GF-D8 (cell line): ENCODE results near the gene TMEM171.

ENCODE experiments used
- DNase-seq: peaks from one replicate; lab custom pipeline; 2025; lab: John Stamatoyannopoulos, UW

Gene TMEM171

DNA sequence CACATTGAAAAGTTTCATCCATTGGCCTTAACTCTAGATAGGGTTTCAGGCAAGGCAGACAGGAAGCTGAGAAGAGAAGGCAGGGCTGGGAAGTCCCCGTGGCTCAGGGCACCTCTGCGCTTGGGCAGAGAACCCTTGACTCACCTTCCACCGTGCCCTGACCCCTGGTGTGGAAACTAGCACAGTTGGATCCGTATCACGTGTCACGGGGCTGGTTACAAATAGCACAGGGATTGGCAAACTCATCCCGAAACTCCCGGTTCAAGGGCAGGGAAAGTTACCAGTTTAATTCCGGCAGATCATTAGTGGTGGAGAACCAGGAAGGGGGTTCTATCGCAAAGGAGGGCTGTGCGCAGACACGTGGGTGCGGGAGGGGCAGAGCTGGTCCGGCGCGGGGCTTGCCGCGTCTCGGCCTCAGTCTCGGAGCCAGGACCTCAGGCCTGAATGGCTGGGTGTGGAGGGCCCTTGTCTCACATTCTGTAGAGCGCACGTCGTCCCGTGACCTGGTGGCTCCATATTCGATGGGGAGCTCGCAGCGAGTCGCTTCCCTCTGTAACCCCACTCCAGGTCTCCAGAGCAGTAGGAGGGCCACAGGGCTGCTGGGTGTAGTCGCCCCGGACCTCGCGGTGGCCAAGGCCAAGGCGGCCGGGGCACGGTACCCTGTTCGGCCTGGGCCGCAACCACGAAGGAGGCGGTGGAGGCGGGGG is 771 bp upstream of the TMEM171 start:
- DNase-seq, result no peak

DNA sequence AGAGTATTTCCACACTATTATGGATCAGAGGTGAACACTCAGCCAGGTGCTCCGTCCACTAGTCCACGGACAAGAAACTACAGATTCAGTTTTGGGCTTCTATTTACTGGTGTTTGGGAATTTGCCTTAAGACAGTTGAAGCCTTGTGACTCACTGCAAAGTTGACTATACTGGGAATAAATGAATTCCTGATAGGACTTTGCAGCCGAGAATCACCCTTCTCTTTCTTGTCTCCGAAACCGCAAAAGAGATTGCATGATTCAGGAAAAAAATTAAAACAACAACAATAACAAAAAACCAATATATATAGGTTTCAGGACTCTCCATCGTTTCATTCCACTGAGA is 716 bp downstream of the TMEM171 start:
- no peak for DNase-seq

DNA sequence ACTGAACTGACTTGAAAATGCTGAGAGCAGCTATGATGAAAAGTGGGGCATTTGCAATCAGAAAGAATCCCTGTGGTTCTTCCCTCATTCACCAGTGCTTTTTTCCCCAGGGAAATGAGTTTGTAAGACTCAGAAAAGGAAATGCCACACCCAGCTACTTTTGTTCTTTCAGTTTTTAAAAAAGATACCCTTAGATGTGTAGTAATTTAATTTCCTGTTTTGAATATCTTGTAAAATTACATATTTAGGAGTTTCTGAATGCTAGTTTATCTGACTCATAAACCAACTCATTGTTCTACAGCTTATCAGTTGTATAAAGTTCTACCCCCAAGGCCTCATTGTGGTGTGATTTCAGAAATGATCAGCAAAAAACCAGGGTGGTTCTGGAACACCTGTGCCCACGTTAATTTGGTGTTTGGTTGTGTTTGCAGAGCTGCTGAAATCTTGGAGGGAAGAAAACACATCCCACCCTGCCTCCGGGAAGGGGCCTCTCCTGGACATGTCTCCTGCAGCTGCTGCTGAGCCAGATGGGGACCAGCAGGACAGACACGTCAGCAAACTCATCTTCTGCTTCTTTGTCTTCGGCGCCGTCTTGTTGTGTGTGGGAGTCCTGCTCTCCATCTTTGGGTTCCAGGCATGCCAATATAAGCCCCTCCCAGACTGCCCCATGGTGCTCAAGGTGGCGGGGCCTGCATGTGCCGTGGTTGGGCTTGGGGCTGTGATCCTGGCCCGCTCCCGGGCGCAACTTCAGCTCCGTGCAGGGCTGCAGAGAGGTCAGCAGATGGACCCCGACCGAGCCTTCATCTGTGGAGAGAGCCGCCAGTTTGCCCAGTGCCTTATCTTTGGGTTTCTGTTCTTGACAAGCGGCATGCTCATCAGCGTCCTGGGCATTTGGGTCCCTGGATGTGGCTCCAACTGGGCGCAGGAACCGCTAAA is 2.8 kb downstream of the TMEM171 start:
- no peak for DNase-seq

GRCh38 chr5:73125289-73125688 is 4.9 kb downstream of the TMEM171 start:
- DNase-seq, result no peak

DNA sequence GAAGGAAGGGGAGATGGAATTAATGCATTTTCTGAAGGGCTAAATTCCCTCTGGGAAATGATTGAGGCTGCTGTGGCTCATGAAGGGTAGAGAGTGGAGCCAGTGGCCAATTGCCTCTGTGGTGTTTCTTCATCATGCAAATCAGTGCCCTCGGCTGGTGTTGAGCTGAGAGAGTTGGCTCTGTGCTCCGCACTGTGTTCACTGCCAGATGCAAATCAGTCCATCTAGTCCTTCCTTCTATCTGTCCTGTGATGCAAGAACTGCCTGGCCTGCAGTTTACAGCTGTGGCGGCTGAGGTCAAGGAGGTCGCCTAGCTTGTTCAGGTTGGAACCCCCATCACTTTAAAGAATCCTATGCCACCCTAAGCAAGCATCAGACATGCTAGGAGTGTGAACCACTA is 6.0 kb downstream of the TMEM171 start:
- no peak for DNase-seq

DNA sequence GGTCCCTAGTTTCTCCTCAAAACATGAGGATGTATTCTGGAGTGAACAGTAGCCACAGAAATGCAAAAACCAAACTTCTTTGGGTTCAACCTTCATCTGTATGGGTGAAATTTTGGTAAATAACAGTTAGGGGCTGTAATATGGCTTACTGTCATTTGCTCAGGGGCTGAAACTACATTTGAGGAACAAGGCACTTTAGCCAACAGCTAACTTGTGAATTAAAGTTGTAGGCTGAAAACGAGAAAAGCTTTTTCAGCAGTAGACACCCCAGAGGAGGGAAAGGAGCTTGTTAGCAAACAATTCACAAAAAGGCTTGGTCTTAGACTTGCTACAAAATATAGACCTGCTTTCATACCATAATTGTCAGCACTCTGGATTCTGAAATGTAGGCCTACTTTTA is 6.6 kb downstream of the TMEM171 start:
- no peak for DNase-seq

DNA sequence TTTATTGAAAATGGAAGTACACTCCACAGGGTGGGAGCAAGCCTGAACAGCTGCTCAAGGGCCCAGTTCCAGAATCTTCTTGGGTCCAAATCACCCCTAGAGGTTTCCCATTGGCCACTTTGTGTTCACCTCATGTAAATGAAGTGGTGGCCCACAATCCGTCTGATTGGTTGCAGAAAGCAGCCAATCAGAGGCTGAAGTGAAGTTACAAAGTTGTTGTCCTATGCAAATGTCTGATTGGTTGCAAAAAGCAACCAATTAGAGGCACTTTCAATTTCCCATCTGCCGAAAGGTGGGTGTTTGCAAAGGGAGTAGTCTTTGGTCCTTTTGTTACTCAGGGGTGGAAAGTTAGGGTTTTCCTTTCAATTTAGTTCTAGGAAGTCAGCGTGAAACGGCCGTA is 8.8 kb downstream of the TMEM171 start:
- no peak for DNase-seq

DNA sequence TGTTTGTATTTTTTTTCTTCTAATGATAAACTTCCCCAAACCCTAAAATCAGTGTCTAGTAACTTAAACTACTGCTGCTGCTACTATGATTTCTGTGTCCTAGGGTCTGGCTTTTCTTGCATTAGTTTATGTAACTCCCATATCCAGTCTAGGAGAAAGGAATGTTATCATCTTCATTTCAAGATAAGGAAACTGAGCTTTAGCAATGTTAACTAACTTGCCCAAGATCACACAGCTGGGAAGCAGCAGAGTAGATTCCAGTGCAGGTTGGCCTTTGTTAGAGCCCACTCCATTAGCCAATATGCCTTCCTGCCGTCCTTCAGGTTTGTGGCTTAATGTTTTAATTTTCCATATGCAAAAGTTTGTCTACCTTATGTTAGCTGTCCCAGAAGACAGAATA is 10.4 kb downstream of the TMEM171 start:
- no peak for DNase-seq

GRCh38 chr5:73131711-73132425 is 11.5 kb downstream of the TMEM171 start:
- DNase-seq, result no peak

- no peak for DNase-seq
Observed at GRCh38 chr5:73132759-73133158, 12.4 kb downstream of the TMEM171 start.

- DNase-seq, result no peak
Observed at GRCh38 chr5:73135021-73135420, 14.6 kb downstream of the TMEM171 start.

- no peak for DNase-seq
Observed at GRCh38 chr5:73135429-73136054, 15.2 kb downstream of the TMEM171 start.

DNA sequence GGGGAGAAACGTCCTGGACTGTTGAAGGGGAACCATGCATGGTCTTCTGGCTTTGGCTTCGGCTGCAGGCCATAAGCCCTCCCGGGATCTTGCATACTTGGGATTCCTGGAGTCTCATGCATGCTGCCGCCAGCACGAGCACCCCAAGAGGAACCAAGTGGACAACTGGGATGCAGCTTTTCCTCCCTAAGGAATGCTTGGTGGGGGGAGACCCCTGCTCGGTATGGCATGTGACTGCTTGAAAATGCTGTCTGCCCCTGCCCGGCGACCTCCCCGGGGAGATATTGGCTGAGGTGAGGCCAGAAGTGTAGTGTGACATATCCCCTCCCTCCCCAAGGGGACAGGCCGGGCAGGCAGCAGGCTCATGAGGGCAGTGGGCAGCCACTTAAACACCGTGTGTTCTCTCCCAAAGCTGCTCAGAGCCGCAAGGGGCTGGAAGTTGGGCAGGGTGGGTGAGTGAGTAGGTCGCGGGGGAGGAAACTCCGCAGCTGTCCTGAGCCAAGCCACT is 15.7 kb downstream of the TMEM171 start:
- no peak for DNase-seq

GRCh38 chr5:73137563-73138530 is 17.5 kb downstream of the TMEM171 start:
- no peak for DNase-seq

DNA sequence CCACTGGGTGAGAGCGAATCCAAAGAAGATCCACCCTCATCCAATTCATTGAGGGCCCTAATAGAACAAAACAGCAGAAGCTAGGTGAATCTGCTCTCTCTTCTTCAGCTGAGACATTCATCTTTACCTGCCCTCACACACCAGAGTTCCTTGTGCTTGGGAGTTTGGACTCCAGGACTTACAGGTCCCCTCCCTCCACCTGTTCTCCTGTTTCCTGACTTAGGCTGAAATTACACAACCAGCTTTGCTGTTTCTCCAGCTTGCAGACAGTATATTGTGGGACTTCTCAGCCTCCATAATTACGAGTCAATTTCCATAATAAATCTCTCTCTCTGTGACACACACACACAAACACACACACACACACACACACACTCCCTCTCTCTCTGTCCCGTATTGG is 19.1 kb downstream of the TMEM171 start:
- no peak for DNase-seq

DNA sequence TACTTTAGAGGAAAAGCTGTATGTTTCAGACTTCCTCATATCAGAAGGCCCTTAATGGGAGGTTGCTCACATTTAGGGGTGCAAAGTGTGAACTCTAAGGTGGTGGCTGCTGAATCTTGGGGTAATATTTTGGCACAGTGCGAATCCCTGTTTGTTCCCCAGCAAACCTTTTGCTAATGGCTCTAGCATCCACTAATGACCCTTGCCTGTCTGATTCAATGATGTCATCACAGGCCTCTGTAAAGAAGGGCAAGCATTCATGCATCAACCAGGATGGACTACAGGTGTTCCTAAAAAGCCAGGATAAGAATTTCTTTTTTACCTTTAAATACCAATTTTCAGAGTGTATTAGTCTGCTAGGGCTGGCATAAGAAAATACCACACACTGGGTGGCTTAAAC is 20.4 kb downstream of the TMEM171 start:
- no peak for DNase-seq

GRCh38 chr5:73142035-73142434 is 21.7 kb downstream of the TMEM171 start:
- no peak for DNase-seq

DNA sequence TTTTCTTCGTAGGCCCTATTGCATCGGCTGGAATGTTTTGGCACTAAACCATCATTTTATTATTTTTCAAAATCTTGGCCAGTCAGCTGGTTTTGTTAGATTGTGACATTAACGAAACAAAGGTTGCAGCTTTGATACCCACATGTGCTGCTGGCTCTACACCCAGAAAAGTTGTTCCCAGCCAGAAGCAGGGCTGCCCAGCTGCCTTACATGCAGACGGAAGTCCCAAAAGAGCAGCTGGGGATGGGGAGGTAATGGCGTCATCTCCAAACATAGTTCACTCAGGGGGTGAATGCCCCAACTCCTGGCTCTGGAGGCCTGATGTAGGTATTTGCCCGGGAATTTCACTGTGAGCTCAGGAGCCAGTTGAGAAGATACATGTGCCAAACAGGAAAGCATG is 23.3 kb downstream of the TMEM171 start:
- no peak for DNase-seq

GRCh38 chr5:73149540-73149939 is 29.2 kb downstream of the TMEM171 start:
- no peak for DNase-seq

DNA sequence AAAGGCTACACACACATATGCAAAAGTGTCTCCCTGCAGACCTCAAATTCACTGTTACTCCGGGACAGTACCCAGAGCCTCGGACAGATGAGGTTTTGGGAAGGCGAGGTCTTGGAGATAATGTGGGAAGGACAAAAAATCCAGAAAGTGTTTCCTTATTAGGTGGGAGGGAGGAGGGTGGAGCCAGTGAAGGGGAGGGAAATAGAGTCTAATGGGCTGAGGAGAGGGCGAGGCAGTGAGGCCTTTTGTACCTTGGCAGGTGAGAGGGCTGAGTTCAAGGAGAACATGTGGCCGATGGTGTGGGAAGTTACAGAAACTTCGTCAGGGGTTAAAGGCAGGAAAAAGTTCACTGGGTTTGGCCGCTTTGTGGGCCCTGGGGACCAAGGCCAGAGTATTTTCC is 30.5 kb downstream of the TMEM171 start:
- DNase-seq, result no peak
